Measurements from ENCODE around the gene SHC4. TPM values are rescaled to one million over a fixed set of nuclear protein-coding genes. Genes with fewer than 3 reads are reported as not detected.

SHC4 gene
- total and polyA plus RNA-seq, 2 of the 8 experiments (the other 6 are each of a cell fraction or from before 2014, with no cell fraction given) = 0.15 to 0.30 TPM

GRCh38 chr15:48935236-48935635 lies 28.5 kb downstream of the SHC4 start:
- Histone ChIP-seq H3K23me2 (ENCODE audit: low read depth, low read length) (no peaks in the 10 kb centered on the region), H4K5ac (ENCODE audit: insufficient read length, low read depth, low read length) (no peak overlapping the region), H2BK15ac (ENCODE audit: low read length) (no peak overlapping the region), H2BK120ac (replicated peaks; ENCODE audit: low read depth, low read length) (no peak overlapping the region), H3K36me3 (ENCODE audit: control insufficient read depth in 2 of 4, insufficient read depth in 4 of 4, low read length in 3 of 4) (no peaks in the 10 kb centered on the region), H3K4me2 (ENCODE audit: insufficient read depth in 1 of 2, low read depth in 2 of 2, low read length in 2 of 2) (no peak overlapping the region), H3K14ac (ENCODE audit: insufficient read length) (no peak overlapping the region), H3K27me3 (replicated peaks in 1 of 4; ENCODE audit: control insufficient read depth in 3 of 4, extremely low read depth in 1 of 4, insufficient read depth in 3 of 4, low read length in 3 of 4) (no peaks in the 10 kb centered on the region), H3K18ac (ENCODE audit: extremely low read depth, low read length) (no peak overlapping the region), H2AK5ac (ENCODE audit: low read depth, low read length) (no peak overlapping the region), H2AFZ (ENCODE audit: low read length) (no peak overlapping the region), H3K4me3 (ENCODE audit: extremely low read depth in 1 of 4, insufficient read depth in 2 of 4, low read depth in 3 of 4, low read length in 4 of 4) (no peak overlapping the region), H2BK12ac (ENCODE audit: low read depth, low read length) (no peak overlapping the region), H3K9ac (replicated peaks in 1 of 4; ENCODE audit: extremely low read depth in 1 of 4, low read depth in 3 of 4, low read length in 3 of 4) (no peak overlapping the region), H3K27ac (ENCODE audit: low read depth, low read length) (no peak overlapping the region), H3K56ac (replicated peaks; ENCODE audit: insufficient read length, low read depth, low read length) (no peak overlapping the region), H3K79me2 (ENCODE audit: control insufficient read depth in 1 of 2, insufficient read depth in 2 of 2, low read length in 2 of 2) (no peaks in the 10 kb centered on the region), H3K4ac (replicated peaks; ENCODE audit: insufficient read length, low read depth, low read length) (no peak overlapping the region), H3K79me1 (ENCODE audit: low read depth, low read length) (no peaks in the 10 kb centered on the region), H2BK20ac (ENCODE audit: low read length) (no peak overlapping the region), H3K23ac (ENCODE audit: insufficient read length) (no peak overlapping the region), H3K4me1 (replicated peaks in 1 of 4; ENCODE audit: control insufficient read depth in 3 of 4, insufficient read depth in 4 of 4, low read length in 3 of 4) (no peaks in the 10 kb centered on the region), H4K8ac (ENCODE audit: extremely low read depth, insufficient read depth, low read length) (no peak overlapping the region), H4K20me1 (replicated peaks in 1 of 2; ENCODE audit: control insufficient read depth in 1 of 2, insufficient read depth in 2 of 2, low read length in 2 of 2) (no peaks in the 10 kb centered on the region), H2BK5ac (ENCODE audit: low read depth, low read length) (no peak overlapping the region), H3K9me3 (ENCODE audit: insufficient read depth in 2 of 2, low read depth in 1 of 2, low read length in 1 of 2) (no peaks in the 10 kb centered on the region), H4K91ac (replicated peaks; ENCODE audit: insufficient read length, low read length) (no peak overlapping the region)
- DNase-seq (ENCODE audit: low read depth in 1 of 2, low spot score in 2 of 2) (no peak), FAIRE-seq (no peak)
- ChIA-PET POLR2A (ENCODE audit: partially characterized antibody) (no interaction called here), CTCF (ENCODE audit: partially characterized antibody) (no interaction called here)
- TF ChIP-seq BACH1 (IDR thresholded peaks at IDR 0.05; ENCODE audit: low read length) = no peak
- no peak for TF ChIP-seq NRF1 (IDR thresholded peaks at IDR 0.05; ENCODE audit: low read depth, low read length)
- no peak for TF ChIP-seq YY1 (IDR thresholded peaks at IDR 0.05; ENCODE audit: low read depth, low read length)
- no peak for TF ChIP-seq POLR2AphosphoS5 (IDR thresholded peaks at IDR 0.05; ENCODE audit: low read depth, low read length)
- TF ChIP-seq TEAD4 (IDR thresholded peaks at IDR 0.05; ENCODE audit: low read depth, low read length) = no peak
- TF ChIP-seq ZNF274 (IDR thresholded peaks at IDR 0.05; ENCODE audit: borderline replicate concordance, extremely low read depth, low read length) = no peak
- no peak for TF ChIP-seq FOSL1 (IDR thresholded peaks at IDR 0.05; ENCODE audit: insufficient read depth, low read depth, low read length)
- no peak for TF ChIP-seq BRCA1 (IDR thresholded peaks at IDR 0.05; ENCODE audit: low read depth, low read length)
- no peak for TF ChIP-seq CREB1 (IDR thresholded peaks at IDR 0.05)
- TF ChIP-seq ATF2 (IDR thresholded peaks at IDR 0.05; ENCODE audit: low read length) = no peak
- no peak for TF ChIP-seq BCL11A (IDR thresholded peaks at IDR 0.05; ENCODE audit: low read depth in 2 of 2, low read length in 2 of 2)
- no peak for TF ChIP-seq ATF3 (IDR thresholded peaks at IDR 0.05; ENCODE audit: insufficient read depth, low read depth, low read length)
- no peak for TF ChIP-seq RAD21 (IDR thresholded peaks at IDR 0.05 in 1 of 2, conservative IDR thresholded peaks at IDR 0.05 in 1 of 2; ENCODE audit: low read depth in 2 of 2, low read length in 2 of 2)
- no peak for TF ChIP-seq NANOG (IDR thresholded peaks at IDR 0.05; ENCODE audit: insufficient read depth, low read depth, low read length, poor library complexity, severe bottlenecking)
